OCI-LY3 (cell line): Measurements from ENCODE around the gene BRICD5.

Experiments used
- H2AFZ ChIP-seq: fragments of 200-600, 300-600 bp; shearing (Covaris generic); 2 replicates; pipeline ENCODE4 v1.6.0; 2014; ENCODE audit warnings: antibody characterized with exemption, low read depth, low read length
- H3K27ac ChIP-seq: fragments of 200-600, 300-600 bp; sonication (generic); 2 replicates; pipeline ENCODE4 v1.5.1; 2014; ENCODE audit warnings: mild to moderate bottlenecking, low read length, moderate library complexity, mixed read lengths
- H3K27me3 ChIP-seq: fragments of 200-600, 300-600 bp; sonication (generic); 2 replicates; pipeline ENCODE4 v1.6.1; 2014; ENCODE audit warnings: low read depth, low read length, mixed read lengths
- H3K36me3 ChIP-seq: fragments of 200-600, 300-600 bp; sonication (generic); replicated peaks from 2 replicates; pipeline ENCODE3; 2014; ENCODE audit warnings: low read depth, low read length, mixed read lengths
- H3K4me1 ChIP-seq: fragments of 300-600, 200-600 bp; sonication (generic); 2 replicates; pipeline ENCODE4 v1.6.1; 2014; ENCODE audit warnings: low read length, mixed read lengths
- H3K4me2 ChIP-seq: fragments of 200-600, 300-600 bp; sonication (generic); 2 replicates; pipeline ENCODE4 v1.6.1; 2014; ENCODE audit warnings: low read length, mixed read lengths
- H3K4me3 ChIP-seq: fragments of 300-600, 200-600 bp; sonication (generic); 2 replicates; pipeline ENCODE4 v1.5.1; 2014; ENCODE audit warnings: antibody characterized with exemption, mild to moderate bottlenecking, low read length, moderate library complexity
- H3K79me2 ChIP-seq: fragments of 300-600, 200-600 bp; shearing (Covaris generic); 2 replicates; pipeline ENCODE4 v1.6.1; 2014; ENCODE audit warnings: mild to moderate bottlenecking, low read length, mixed read lengths
- H3K9ac ChIP-seq: fragments of 300-600, 200-600 bp; shearing (Covaris generic); 2 replicates; pipeline ENCODE4 v1.6.0; 2014; ENCODE audit warnings: mild to moderate bottlenecking, low read length, moderate library complexity
- H3K9me3 ChIP-seq: fragments of 200-600, 300-600 bp; shearing (Covaris generic); 2 replicates; pipeline ENCODE4 v1.6.1; 2014; ENCODE audit warnings: low read length, mixed read lengths; ENCODE audit not compliant: insufficient read depth
- H4K20me1 ChIP-seq: fragments of 200-600, 300-600 bp; sonication (generic); 2 replicates; pipeline ENCODE4 v1.6.1; 2016; ENCODE audit warnings: low read length, mixed read lengths; ENCODE audit not compliant: insufficient read depth
- CTCF ChIP-seq: fragments of 200-600, 300-600 bp; sonication (generic); IDR thresholded peaks from 2 replicates; pipeline ENCODE4 v1.5.1; 2014; ENCODE audit warnings: antibody characterized with exemption, low read length, low read depth
- EZH2phosphoT487 ChIP-seq: fragments of 200-600 bp; shearing (Covaris generic); IDR thresholded peaks from 2 replicates; pipeline ENCODE4 v1.6.1; 2018; ENCODE audit warnings: antibody characterized with exemption, mixed run types, low read depth

Gene BRICD5

GRCh38 chr16:2197765-2198164 lies 12.9 kb downstream of the BRICD5 start:
- Histone ChIP-seq H3K27me3 (peaks cover 48% of the 10 kb centered on the region), H3K9me3 (no peaks in the 10 kb centered on the region), H2AFZ (no peak overlapping the region), H3K4me1 (peaks cover 5% of the 10 kb centered on the region; the same call in 1 of the 2 replicates), H3K36me3 (no peaks in the 10 kb centered on the region), H3K79me2 (no peaks in the 10 kb centered on the region), H4K20me1 (no peaks in the 10 kb centered on the region), H3K9ac (no peak overlapping the region), H3K4me2 (no peak overlapping the region), H3K27ac (no peak overlapping the region), H3K4me3 (no peak overlapping the region)
- TF ChIP-seq EZH2phosphoT487 (no peak), CTCF (no peak)

DNA sequence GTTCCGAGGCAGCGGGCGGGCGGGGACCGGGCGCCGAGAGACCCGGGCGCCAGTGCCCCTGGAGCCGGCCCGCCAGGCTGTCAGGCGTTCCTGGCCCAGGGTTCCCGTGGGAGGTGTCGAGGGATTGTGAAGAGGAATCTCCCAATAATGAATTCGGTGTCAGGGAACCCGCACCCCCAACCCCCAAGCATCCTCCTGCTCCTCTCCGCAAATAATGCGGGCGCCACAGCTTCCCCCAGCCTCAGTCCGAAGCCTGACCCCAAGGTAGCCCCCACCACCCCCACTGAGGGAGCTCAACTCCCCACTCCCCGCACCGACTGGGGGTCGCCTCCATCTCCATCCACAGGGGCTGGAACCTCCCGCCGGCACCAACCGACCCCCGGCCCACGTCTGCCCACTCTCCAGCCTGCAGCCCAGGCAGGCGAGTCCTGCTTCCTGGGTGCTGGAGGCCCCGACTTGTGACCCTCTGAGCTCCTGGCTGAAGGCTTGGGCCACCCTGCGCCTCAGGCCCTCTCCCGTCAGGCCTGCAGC lies 13.6 kb downstream of the BRICD5 start:
- Histone ChIP-seq H3K4me1 (peaks cover 5% of the 10 kb centered on the region; the same call in 1 of the 2 replicates), H2AFZ (no peak overlapping the region), H3K4me3 (no peak overlapping the region), H3K9me3 (no peaks in the 10 kb centered on the region), H3K4me2 (no peak overlapping the region), H3K79me2 (no peaks in the 10 kb centered on the region), H4K20me1 (no peaks in the 10 kb centered on the region), H3K36me3 (no peaks in the 10 kb centered on the region), H3K27me3 (peaks cover 48% of the 10 kb centered on the region), H3K27ac (no peak overlapping the region), H3K9ac (no peak overlapping the region)
- TF ChIP-seq CTCF (no peak), EZH2phosphoT487 (no peak)

- TF ChIP-seq EZH2phosphoT487, result no peak
- no peak for TF ChIP-seq CTCF
- H3K27me3 ChIP-seq, result peaks cover 48% of the 10 kb centered on the region
- H3K4me2 ChIP-seq, result peak within 1 kb of the TSS; percentile 64
- H3K4me1 ChIP-seq, result peaks cover 5% of the 10 kb centered on the region; the same call in 1 of the 2 replicates
- H3K9me3 ChIP-seq, result no peaks in the 10 kb centered on the region
- H3K36me3 ChIP-seq, result no peaks in the 10 kb centered on the region
- H3K9ac ChIP-seq, result 0 out of 2 replicates have a peak within 1 kb of the TSS, but pooled peaks have one; percentile 18
- peak within 1 kb of the TSS; percentile 68 for H3K4me3 ChIP-seq
- no peaks in the 10 kb centered on the region for H3K79me2 ChIP-seq
- no peaks in the 10 kb centered on the region for H4K20me1 ChIP-seq
- H2AFZ ChIP-seq, result no peak within 1 kb of the TSS
- H3K27ac ChIP-seq, result no peak within 1 kb of the TSS
Observed at GRCh38 chr16:2196162-2196980, 14.3 kb downstream of the BRICD5 start, which contains the start of gene CASKIN1. Gene CASKIN1, minus strand, starts transcription at chr16:2196605. Its CDS starts 173 bp downstream, at chr16:2196432.

GRCh38 chr16:2195322-2196161 lies 15.1 kb downstream of the BRICD5 start:
- H3K9me3 ChIP-seq, result no peaks in the 10 kb centered on the region
- H3K79me2 ChIP-seq, result no peaks in the 10 kb centered on the region
- no peak for TF ChIP-seq CTCF
- no peak for TF ChIP-seq EZH2phosphoT487
- peaks cover 48% of the 10 kb centered on the region for H3K27me3 ChIP-seq
- H2AFZ ChIP-seq, result no peak overlapping the region
- H3K4me3 ChIP-seq, result peak overlapping the region; percentile 68
- 0 out of 2 replicates have a peak overlapping the region, but pooled peaks have one; percentile 18 for H3K9ac ChIP-seq
- H3K4me2 ChIP-seq, result peak overlapping the region; percentile 64
- peaks cover 5% of the 10 kb centered on the region; the same call in 1 of the 2 replicates for H3K4me1 ChIP-seq
- no peaks in the 10 kb centered on the region for H3K36me3 ChIP-seq
- no peak overlapping the region for H3K27ac ChIP-seq
- no peaks in the 10 kb centered on the region for H4K20me1 ChIP-seq
